Trophoblast cell (in vitro differentiated cells and primary cell): Measurements from ENCODE around the gene SHE.

Experiments used
- DNase-seq, 2 donors: peaks; one replicate each; pipeline ENCODE4 v3.0.0-alpha.2; 2016
- H2AFZ ChIP-seq: 2 replicates; pipeline ENCODE4 v1.6.1; 2013; ENCODE audit warnings: low read length, moderate library complexity, mild to moderate bottlenecking; ENCODE audit not compliant: insufficient read depth, poor library complexity
- H2AK5ac ChIP-seq: 2 replicates; pipeline ENCODE4 v1.6.1; 2013; ENCODE audit warnings: mild to moderate bottlenecking, low read length
- H2BK120ac ChIP-seq: 2 replicates; pipeline ENCODE4 v1.6.1; 2013; ENCODE audit warnings: low read length, mild to moderate bottlenecking, moderate library complexity; ENCODE audit not compliant: insufficient read depth, poor library complexity
- H2BK12ac ChIP-seq: 2 replicates; pipeline ENCODE4 v1.6.1; 2013; ENCODE audit warnings: mild to moderate bottlenecking, low read length, moderate library complexity
- H2BK5ac ChIP-seq: 2 replicates; pipeline ENCODE4 v1.6.1; 2013; ENCODE audit warnings: low read length, low read depth, moderate library complexity, mild to moderate bottlenecking; ENCODE audit not compliant: poor library complexity
- H3K14ac ChIP-seq: 2 replicates; pipeline ENCODE4 v1.6.1; 2013; ENCODE audit warnings: mild to moderate bottlenecking, low read length
- H3K18ac ChIP-seq: 2 replicates; pipeline ENCODE4 v1.6.1; 2013; ENCODE audit warnings: mild to moderate bottlenecking, low read length
- H3K23ac ChIP-seq: 2 replicates; pipeline ENCODE4 v1.6.1; 2013; ENCODE audit warnings: low read length
- H3K27ac ChIP-seq: 2 replicates; pipeline ENCODE4 v1.5.1; 2013; ENCODE audit warnings: low read depth, mild to moderate bottlenecking, inconsistent platforms, low read length, moderate library complexity
- H3K27me3 ChIP-seq: 2 replicates; pipeline ENCODE4 v1.6.1; 2013; ENCODE audit warnings: inconsistent platforms, mild to moderate bottlenecking, low read length, moderate library complexity; ENCODE audit not compliant: insufficient read depth
- H3K36me3 ChIP-seq, 2 experiments: 1 replicate in 1 of 2; 2 replicates in 1 of 2; pipeline ENCODE4 v1.6.1; 2013; ENCODE audit warnings: low read length in 2 of 2, mild to moderate bottlenecking in 2 of 2, moderate library complexity in 1 of 2; ENCODE audit not compliant: insufficient read depth in 2 of 2, control insufficient read depth in 1 of 2
- H3K4ac ChIP-seq: 2 replicates; pipeline ENCODE4 v1.6.1; 2013; ENCODE audit warnings: low read depth, mild to moderate bottlenecking, low read length, moderate library complexity
- H3K4me1 ChIP-seq, 2 experiments: 1 replicate in 1 of 2; 2 replicates in 1 of 2; pipeline ENCODE4 v1.6.1; 2013; ENCODE audit warnings: low read length in 2 of 2, mild to moderate bottlenecking in 2 of 2, moderate library complexity in 1 of 2; ENCODE audit not compliant: insufficient read depth in 2 of 2, control insufficient read depth in 1 of 2
- H3K4me2 ChIP-seq: 2 replicates; pipeline ENCODE4 v1.6.1; 2013; ENCODE audit warnings: inconsistent platforms, mild to moderate bottlenecking, low read length, moderate library complexity
- H3K4me3 ChIP-seq: 2 replicates; pipeline ENCODE4 v1.5.1; 2013; ENCODE audit warnings: mild to moderate bottlenecking, low read depth, low read length, inconsistent platforms
- H3K79me1 ChIP-seq: one replicate; pipeline ENCODE4 v1.6.1; 2013; ENCODE audit warnings: low read length
- H3K79me2 ChIP-seq: 2 replicates; pipeline ENCODE4 v1.6.1; 2013; ENCODE audit warnings: low read length, mild to moderate bottlenecking; ENCODE audit not compliant: control insufficient read depth, insufficient read depth, poor library complexity
- H3K9ac ChIP-seq: 2 replicates; pipeline ENCODE4 v1.6.1; 2013; ENCODE audit warnings: mild to moderate bottlenecking, low read length
- H3K9me3 ChIP-seq: 2 replicates; pipeline ENCODE4 v1.6.1; 2013; ENCODE audit warnings: low read depth, mild to moderate bottlenecking, control low read depth, inconsistent platforms, low read length; ENCODE audit not compliant: insufficient read depth
- H4K12ac ChIP-seq: 2 replicates; pipeline ENCODE4 v1.6.1; 2013; ENCODE audit warnings: low read depth, mild to moderate bottlenecking, low read length, moderate library complexity
- H4K8ac ChIP-seq: 2 replicates; pipeline ENCODE4 v1.6.1; 2013; ENCODE audit warnings: low read depth, mild to moderate bottlenecking, low read length, moderate library complexity
- H4K91ac ChIP-seq: one replicate; pipeline ENCODE4 v1.6.1; 2013; ENCODE audit warnings: low read depth, mild to moderate bottlenecking, low read length, moderate library complexity
- WGBS: extraction: QIAGEN DNeasy Blood & Tissue Kit; methylation state at CpG from one replicate; pipeline ENCODE4 v1.1.7; 2013; ENCODE audit warnings: missing lambda C conversion rate; ENCODE audit not compliant: insufficient read length, insufficient coverage; ENCODE audit errors: extremely low coverage; 5-methylcytosine and 5-hydroxymethylcytosine counted together

Gene SHE

GRCh38 chr1:154501423-154502065, 668 bp downstream of the SHE start:
- Histone ChIP-seq H3K18ac (no peak overlapping the region), H3K27me3 (peaks cover 46% of the 10 kb centered on the region), H4K12ac (no peak overlapping the region), H2BK5ac (no peak overlapping the region), H4K91ac (no peak overlapping the region), H3K9me3 (peaks cover 12% of the 10 kb centered on the region), H3K4me1 (peaks cover 10 to 13% of the 10 kb centered on the region in 2 experiments), H3K4ac (no peak overlapping the region), H4K8ac (no peak overlapping the region), H2AFZ (peak overlapping the region; percentile 35), H3K4me3 (peak overlapping the region; percentile 15), H3K79me1 (no peaks in the 10 kb centered on the region), H3K23ac (no peak overlapping the region), H3K79me2 (no peaks in the 10 kb centered on the region), H3K27ac (no peak overlapping the region), H3K14ac (no peak overlapping the region), H3K4me2 (peak overlapping the region; percentile 50), H2AK5ac (no peak overlapping the region), H2BK120ac (no peak overlapping the region), H2BK12ac (no peak overlapping the region), H3K9ac (no peak overlapping the region), H3K36me3 (no peaks in the 10 kb centered on the region)
- no CpG with 5 or more reads among the region's 54 CpGs for WGBS
- peak in 1 of 2 donors; percentile 27 for DNase-seq

DNA sequence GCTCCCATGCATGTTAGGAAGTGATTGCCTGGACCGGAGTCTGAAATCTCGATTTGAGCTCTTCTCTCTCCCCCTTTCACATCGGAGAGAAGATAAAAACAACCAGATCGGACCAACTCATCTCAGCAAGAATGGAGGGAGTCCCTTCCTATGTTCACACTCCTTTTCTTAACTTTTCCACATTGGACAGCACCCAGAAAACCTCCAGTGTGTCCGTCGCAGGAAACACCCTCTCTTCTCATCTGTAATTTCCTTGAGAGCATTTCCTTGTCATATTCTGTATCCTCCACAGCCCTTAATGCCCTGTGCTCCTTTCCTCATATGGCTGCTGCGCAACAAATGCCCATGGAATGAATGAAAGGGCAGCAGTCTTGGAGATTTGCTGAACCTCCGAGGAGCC, 1.7 kb downstream of the SHE start:
- H3K9me3 ChIP-seq: peaks cover 12% of the 10 kb centered on the region
- no CpG with 5 or more reads among the region's 8 CpGs for WGBS
- H3K14ac ChIP-seq: no peak overlapping the region
- no peak overlapping the region for H3K9ac ChIP-seq
- no peak overlapping the region for H3K18ac ChIP-seq
- H3K23ac ChIP-seq: no peak overlapping the region
- no peak overlapping the region for H3K4me3 ChIP-seq
- H2AK5ac ChIP-seq: no peak overlapping the region
- H3K4me1 ChIP-seq: peaks cover 10 to 13% of the 10 kb centered on the region in 2 experiments
- H4K12ac ChIP-seq: no peak overlapping the region
- H3K27me3 ChIP-seq: peaks cover 46% of the 10 kb centered on the region
- no peaks in the 10 kb centered on the region for H3K79me1 ChIP-seq
- no peak overlapping the region for H3K4me2 ChIP-seq
- H4K91ac ChIP-seq: no peak overlapping the region
- no peak overlapping the region for H2BK120ac ChIP-seq
- H3K4ac ChIP-seq: no peak overlapping the region
- no peak overlapping the region for H3K27ac ChIP-seq
- H4K8ac ChIP-seq: no peak overlapping the region
- DNase-seq: no peak
- no peak overlapping the region for H2BK12ac ChIP-seq
- H2BK5ac ChIP-seq: no peak overlapping the region
- H3K79me2 ChIP-seq: no peaks in the 10 kb centered on the region
- no peak overlapping the region for H2AFZ ChIP-seq
- H3K36me3 ChIP-seq: no peaks in the 10 kb centered on the region

- Histone ChIP-seq H3K27ac (no peak overlapping the region), H3K4me1 (peaks cover 10 to 13% of the 10 kb centered on the region in 2 experiments), H4K12ac (no peak overlapping the region), H3K4me2 (no peak overlapping the region), H2BK120ac (no peak overlapping the region), H3K4ac (no peak overlapping the region), H3K14ac (no peak overlapping the region), H3K18ac (no peak overlapping the region), H3K4me3 (no peak overlapping the region), H2AK5ac (no peak overlapping the region), H2BK12ac (no peak overlapping the region), H2AFZ (no peak overlapping the region), H4K8ac (no peak overlapping the region), H3K9me3 (peaks cover 12% of the 10 kb centered on the region), H3K36me3 (no peaks in the 10 kb centered on the region), H3K27me3 (peaks cover 42% of the 10 kb centered on the region), H4K91ac (no peak overlapping the region), H3K79me1 (no peaks in the 10 kb centered on the region), H3K79me2 (no peaks in the 10 kb centered on the region), H2BK5ac (no peak overlapping the region), H3K23ac (no peak overlapping the region), H3K9ac (no peak overlapping the region)
- peak in 1 of 2 donors; percentile 20 for DNase-seq
- WGBS: no CpG with 5 or more reads among the region's 1 CpG
These were observed 2.8 kb downstream of the SHE start for GRCh38 chr1:154499446-154499845.

DNA sequence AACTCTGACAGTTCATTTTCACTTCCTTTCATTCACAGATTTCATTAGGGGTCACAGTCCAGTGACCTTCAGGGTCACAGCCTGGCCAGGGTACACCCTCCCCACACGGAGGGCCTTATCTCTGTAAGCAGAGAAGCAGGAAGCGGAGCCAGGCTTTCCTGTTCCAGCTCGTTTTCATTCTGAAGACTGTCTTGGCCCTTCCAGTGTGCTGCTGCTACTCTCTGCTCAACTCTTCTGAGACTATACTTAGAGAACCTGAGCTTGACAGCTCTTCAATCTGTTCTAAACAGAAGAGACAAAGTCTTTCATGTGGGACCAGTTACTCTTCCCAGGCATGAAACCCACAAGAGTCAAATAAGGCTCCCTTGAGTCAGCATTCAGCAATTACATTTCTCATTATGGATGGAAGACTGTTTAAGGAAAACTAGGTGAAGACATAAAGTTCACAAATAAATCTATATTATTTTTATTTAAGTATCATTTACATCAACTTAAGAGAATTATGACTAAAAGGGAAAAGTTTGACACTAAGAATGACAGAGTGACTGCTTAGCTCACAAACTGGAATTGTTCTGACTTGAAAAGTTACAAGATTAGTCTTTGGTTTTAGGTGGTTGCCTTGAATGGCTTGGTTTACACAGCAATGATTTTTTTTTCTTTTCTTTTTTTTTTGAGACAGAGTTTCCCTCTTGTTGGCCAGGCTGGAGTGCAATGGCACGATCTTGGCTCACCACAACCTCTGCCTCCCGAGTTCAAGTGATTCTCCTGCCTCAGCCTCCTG, 5.0 kb downstream of the SHE start:
- H3K14ac ChIP-seq: no peak overlapping the region
- H3K4me3 ChIP-seq: no peak overlapping the region
- H2BK5ac ChIP-seq: no peak overlapping the region
- H4K8ac ChIP-seq: no peak overlapping the region
- H3K9me3 ChIP-seq: peaks cover 6% of the 10 kb centered on the region
- H3K4ac ChIP-seq: no peak overlapping the region
- H3K79me1 ChIP-seq: no peaks in the 10 kb centered on the region
- no peak overlapping the region for H3K27ac ChIP-seq
- H3K4me1 ChIP-seq: peaks cover 9 to 10% of the 10 kb centered on the region in 2 experiments
- WGBS: no CpG with 5 or more reads among the region's 5 CpGs
- no peak overlapping the region for H2BK12ac ChIP-seq
- peaks cover 28% of the 10 kb centered on the region for H3K27me3 ChIP-seq
- no peak overlapping the region for H3K9ac ChIP-seq
- H3K4me2 ChIP-seq: no peak overlapping the region
- no peak overlapping the region for H2BK120ac ChIP-seq
- H3K18ac ChIP-seq: no peak overlapping the region
- no peak for DNase-seq
- no peaks in the 10 kb centered on the region for H3K36me3 ChIP-seq
- H3K23ac ChIP-seq: no peak overlapping the region
- no peak overlapping the region for H4K12ac ChIP-seq
- H4K91ac ChIP-seq: no peak overlapping the region
- H2AFZ ChIP-seq: no peak overlapping the region
- H2AK5ac ChIP-seq: no peak overlapping the region
- no peaks in the 10 kb centered on the region for H3K79me2 ChIP-seq
